HepG2 (cell line): Measurements from ENCODE around the gene TMEM134. TPM values are rescaled to one million over a fixed set of nuclear protein-coding genes. Genes with fewer than 3 reads are reported as not detected.

ENCODE experiments used
- BORCS8-MEF2B ChIP-seq: sonication (generic); formaldehyde crosslinking; IDR thresholded peaks from 2 replicates; pipeline ENCODE4 v1.8.0; 2022; ENCODE audit warnings: mild to moderate bottlenecking, missing genetic modification reagents
- CREM ChIP-seq, 2 experiments: sonication (generic) in 1 of 2; formaldehyde crosslinking in 1 of 2; IDR thresholded peaks; 2 replicates each; pipeline versions ENCODE4 v1.4.0 to v1.6.1; 2016 to 2020; ENCODE audit warnings: antibody characterized with exemption in 1 of 2, mild to moderate bottlenecking in 1 of 2, missing genetic modification reagents in 1 of 2
- FIP1L1 ChIP-seq: fragments of 200-400 bp; formaldehyde crosslinking; IDR thresholded peaks from 2 replicates; pipeline ENCODE4 v1.6.1; 2018; ENCODE audit warnings: low read depth, mild to moderate bottlenecking, low read length, moderate library complexity, borderline replicate concordance; ENCODE audit not compliant: insufficient read depth
- GATA4 ChIP-seq: sonication (generic); IDR thresholded peaks from 2 replicates; pipeline ENCODE4 v1.6.1; 2016; ENCODE audit warnings: antibody characterized with exemption, low read depth, borderline replicate concordance
- GATAD1 ChIP-seq: IDR thresholded peaks from 2 replicates; pipeline ENCODE4 v1.6.1; 2016; ENCODE audit warnings: missing genetic modification reagents, missing compliant biosample characterization
- GATAD2A ChIP-seq: IDR thresholded peaks from 2 replicates; pipeline ENCODE4 v1.6.1; 2016
- HNF4A ChIP-seq: sonication (generic); formaldehyde crosslinking; IDR thresholded peaks from 2 replicates; pipeline ENCODE4 v1.4.0; 2020; ENCODE audit warnings: missing genetic modification reagents
- KAT8 ChIP-seq: IDR thresholded peaks from 2 replicates; pipeline ENCODE4 v1.6.1; 2016; ENCODE audit warnings: missing genetic modification reagents, missing compliant biosample characterization
- MIER2 ChIP-seq: IDR thresholded peaks from 2 replicates; pipeline ENCODE4 v1.6.1; 2016; ENCODE audit warnings: missing biosample characterization, missing genetic modification reagents
- PATZ1 ChIP-seq: sonication (generic); formaldehyde crosslinking; IDR thresholded peaks from 2 replicates; pipeline ENCODE4 v1.4.0; 2020; ENCODE audit warnings: missing genetic modification reagents
- POLR2A ChIP-seq, 2 experiments: IDR thresholded peaks; 2 replicates each; pipeline ENCODE4 v1.6.1; 2011; ENCODE audit warnings: low read depth in 2 of 2, low read length in 2 of 2, mild to moderate bottlenecking in 1 of 2, moderate library complexity in 1 of 2; ENCODE audit not compliant: insufficient read depth in 1 of 2
- REPIN1 ChIP-seq: sonication (generic); formaldehyde crosslinking; IDR thresholded peaks from 2 replicates; pipeline ENCODE4 v1.8.0; 2022; ENCODE audit warnings: missing genetic modification reagents, low read depth, mild to moderate bottlenecking, borderline replicate concordance
- SP1 ChIP-seq, 2 experiments: fragments of 450-650 bp in 1 of 2; sonication (generic) in 1 of 2; formaldehyde crosslinking in 1 of 2; IDR thresholded peaks; 2 replicates each; pipeline versions ENCODE4 v1.4.0 to v1.6.1; 2016 to 2020; ENCODE audit warnings: missing genetic modification reagents in 1 of 2
- TFAP4 ChIP-seq: sonication (generic); IDR thresholded peaks from 2 replicates; pipeline ENCODE4 v1.6.1; 2016; ENCODE audit warnings: low read depth, borderline replicate concordance
- ZBTB20 ChIP-seq: sonication (generic); formaldehyde crosslinking; IDR thresholded peaks from 2 replicates; pipeline ENCODE4 v1.8.1; 2023; ENCODE audit warnings: missing genetic modification reagents, low read depth, mild to moderate bottlenecking, borderline replicate concordance
- ZFP91 ChIP-seq: sonication (generic); formaldehyde crosslinking; IDR thresholded peaks from 2 replicates; pipeline ENCODE4 v1.9.0; 2022; ENCODE audit warnings: missing genetic modification reagents, mild to moderate bottlenecking, borderline replicate concordance
- ZMAT3 ChIP-seq: sonication (generic); formaldehyde crosslinking; conservative IDR thresholded peaks from 2 replicates; pipeline ENCODE4 v1.7.0; 2021; ENCODE audit warnings: missing genetic modification reagents
- ZNF18 ChIP-seq: sonication (generic); formaldehyde crosslinking; IDR thresholded peaks from 2 replicates; pipeline ENCODE4 v1.8.0; 2022; ENCODE audit warnings: mild to moderate bottlenecking, missing genetic modification reagents; ENCODE audit not compliant: insufficient replicate concordance
- ZNF574 ChIP-seq: sonication (generic); formaldehyde crosslinking; IDR thresholded peaks from 2 replicates; pipeline ENCODE4 v1.4.0; 2020; ENCODE audit warnings: missing genetic modification reagents
- polyA plus RNA-seq, 8 experiments: library from polyadenylated mRNA; depleted of rRNA in 3 of 8; stranded (reverse) in 7 of 8; unstranded in 1 of 8; fragments of >200 nt; fragmentation: Illumina TruSeq in 4 of 8; extraction: Trizol in 4 of 8; gene quantifications; 2 replicates each; pipeline versions ENCODE4 v1.2.1 to v1.2.3, GENCODE V29; 2011 to 2016; ENCODE audit warnings: low read depth in 4 of 8, missing spikeins in 1 of 8, mixed read lengths in 1 of 8; ENCODE audit not compliant: insufficient read depth in 1 of 8
- total RNA-seq, 5 experiments: library from RNA; depleted of rRNA; stranded (reverse); fragments of >200 nt; fragmentation: Illumina TruSeq; extraction: Trizol; gene quantifications; 2 replicates each; pipeline ENCODE4 v1.2.3, GENCODE V29; 2016; ENCODE audit warnings: low read depth in 1 of 5

The TMEM134 gene
- total and polyA plus RNA-seq, 2 of the 13 experiments (the other 11 are each of a cell fraction or from before 2014, with no cell fraction given): 6.9 to 26.9 TPM

GRCh38 chr11:67463680-67464410 lies 5.2 kb downstream of the TMEM134 start (continued):
- peak; percentile 39 for TF ChIP-seq ZNF18 (CRISPR knock-in tag)
- TF ChIP-seq PATZ1 (CRISPR knock-in tag): no peak
- TF ChIP-seq ZFP91 (CRISPR knock-in tag): peak; percentile 74; the same call in 1 of the 2 replicates
- peak; percentile 39; the same call in 1 of the 2 replicates for TF ChIP-seq TFAP4
- TF ChIP-seq GATAD1 (CRISPR knock-in tag): peak; percentile 77
- 0 out of 2 replicates have a peak, but pooled peaks have one; percentile 61 for TF ChIP-seq FIP1L1
- no peak for TF ChIP-seq SP1 (IDR thresholded peaks at IDR 0.05)
- peak; percentile 35; the same call in 1 of the 2 replicates for TF ChIP-seq SP1 (CRISPR knock-in tag; IDR thresholded peaks at IDR 0.05)
- TF ChIP-seq ZBTB20 (CRISPR knock-in tag): 0 out of 2 replicates have a peak, but pooled peaks have one; percentile 4
- TF ChIP-seq GATAD2A (CRISPR knock-in tag): peak; percentile 36; the same call in 1 of the 2 replicates
- no peak for TF ChIP-seq REPIN1
- TF ChIP-seq HNF4A (CRISPR knock-in tag): 0 out of 2 replicates have a peak, but pooled peaks have one; percentile 3
- TF ChIP-seq POLR2A (IDR thresholded peaks at IDR 0.05; ENCODE audit: insufficient read depth in 1 of 2, low read depth in 2 of 2, low read length in 2 of 2): peak in 1 of 2 experiments; percentile 35; a peak in 1 of 4 replicates
- TF ChIP-seq KAT8 (CRISPR knock-in tag): peak; percentile 46; the same call in 1 of the 2 replicates
- peak; percentile 39 for TF ChIP-seq ZNF574 (CRISPR knock-in tag)
- TF ChIP-seq ZMAT3 (CRISPR knock-in tag): 0 out of 2 replicates have a peak, but pooled peaks have one; percentile 17
- TF ChIP-seq BORCS8-MEF2B (CRISPR knock-in tag): no peak; the same call in none of the 2 replicates
- no peak for TF ChIP-seq GATA4
- TF ChIP-seq MIER2 (CRISPR knock-in tag): 0 out of 2 replicates have a peak, but pooled peaks have one; percentile 36
- peak; percentile 86 for TF ChIP-seq CREM (IDR thresholded peaks at IDR 0.05)
- TF ChIP-seq CREM (CRISPR knock-in tag; IDR thresholded peaks at IDR 0.05): no peak
